Measurements from ENCODE around the gene ACBD4. TPM values are rescaled to one million over a fixed set of nuclear protein-coding genes. Genes with fewer than 3 reads are reported as not detected.

ACBD4 gene
- total RNA-seq, 1 experiment from 2014 or later = 7.7 TPM

DNA sequence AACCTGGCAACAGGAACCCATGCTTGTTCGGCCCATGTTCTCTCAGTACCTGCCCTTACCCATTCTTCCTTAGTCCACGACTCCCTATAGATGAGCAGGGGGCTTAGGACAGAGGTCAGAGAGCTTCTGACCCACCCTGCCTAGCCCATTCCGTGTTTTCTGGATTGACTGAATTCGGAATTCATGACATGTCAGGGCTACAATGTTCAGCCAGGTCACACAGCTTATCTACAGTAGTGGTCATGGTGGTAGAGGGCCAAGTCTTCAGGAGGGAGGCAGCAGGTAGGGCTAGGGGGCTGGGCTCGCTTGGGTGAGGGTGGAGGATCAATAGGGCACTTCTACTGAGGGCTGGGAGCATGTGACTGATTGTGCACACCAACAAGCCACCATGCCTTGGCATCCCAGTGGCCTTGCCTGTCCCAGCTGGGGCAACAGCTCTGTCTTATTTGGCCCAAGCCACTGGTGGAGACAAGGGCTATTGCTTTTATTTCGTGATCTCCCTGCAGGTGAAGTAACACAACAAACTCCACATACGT lies 29.3 kb downstream of the ACBD4 start:
- no peaks in the 10 kb centered on the region for H3K9me3 ChIP-seq (ENCODE audit: control insufficient read depth, insufficient read depth, low read depth, low read length)
- ATAC-seq = no peak
- no TSS peak for BruUV-seq (replicated peaks)
- H3K4me1 ChIP-seq (ENCODE audit: control insufficient read depth, insufficient read depth, low read length) = peaks cover 7% of the 10 kb centered on the region; the same call in 1 of the 2 replicates
- H3K36me3 ChIP-seq (ENCODE audit: control insufficient read depth, insufficient read depth, low read length) = peaks cover 8% of the 10 kb centered on the region; the same call in 1 of the 2 replicates
- H3K4me3 ChIP-seq (ENCODE audit: low read depth in 2 of 2, low read length in 2 of 2) = no peak overlapping the region
- DNase-seq (ENCODE audit: low read depth, low spot score) = no peak
- intact Hi-C loops (cut with micrococcal nuclease; ENCODE audit: unreplicated experiment) = no loop called here
- ChIA-PET POLR2A (interaction anchor here (0.9 kb wide), 1 partner anchor 15 kb away, joined by 3 read pairs; no protein-coding TSS in a partner anchor), CTCF (no interaction called here)
- in situ Hi-C loops (cut with HindIII; ENCODE audit: low pct_unique_long_range_greater_than_20kb, low sequenced_read_pairs) = no loop called here
- TF ChIP-seq POLR2AphosphoS5 (IDR thresholded peaks at IDR 0.05; ENCODE audit: low read depth, low read length) (no peak), CTCF (IDR thresholded peaks at IDR 0.05) (no peak), REST (IDR thresholded peaks at IDR 0.05; ENCODE audit: insufficient read depth in 1 of 2, low read depth in 2 of 2, low read length in 1 of 2) (no peak), TCF7L2 (IDR thresholded peaks at IDR 0.05; ENCODE audit: low read depth, low read length) (no peak), SIN3A (IDR thresholded peaks at IDR 0.05; ENCODE audit: borderline replicate concordance, insufficient read depth, low read depth, low read length) (no peak)
- no peak overlapping the region for H3K27ac ChIP-seq (ENCODE audit: low read length)
- H3K27me3 ChIP-seq (ENCODE audit: control insufficient read depth, insufficient read depth, low read length) = no peaks in the 10 kb centered on the region

- peaks cover 33% of the 10 kb centered on the region for H3K4me1 ChIP-seq (ENCODE audit: control insufficient read depth, insufficient read depth, low read length)
- ChIA-PET POLR2A (no interaction called here), CTCF (interaction anchor here (0.5 kb wide), 1 partner anchor 21 kb away, joined by 7 read pairs; the partner anchor contains the start of gene HEXIM1)
- in situ Hi-C loops (cut with HindIII; ENCODE audit: low pct_unique_long_range_greater_than_20kb, low sequenced_read_pairs) = no loop called here
- DNase-seq (ENCODE audit: low read depth, low spot score) (no peak), ATAC-seq (no peak)
- BruUV-seq (replicated peaks) = no TSS peak
- intact Hi-C loops (cut with micrococcal nuclease; ENCODE audit: unreplicated experiment) = no loop called here
- H3K9me3 ChIP-seq (ENCODE audit: control insufficient read depth, insufficient read depth, low read depth, low read length) = no peaks in the 10 kb centered on the region
- no peaks in the 10 kb centered on the region for H3K36me3 ChIP-seq (ENCODE audit: control insufficient read depth, insufficient read depth, low read length)
- TF ChIP-seq SIN3A (IDR thresholded peaks at IDR 0.05; ENCODE audit: borderline replicate concordance, insufficient read depth, low read depth, low read length) (no peak), CTCF (IDR thresholded peaks at IDR 0.05) (no peak), REST (IDR thresholded peaks at IDR 0.05; ENCODE audit: insufficient read depth in 1 of 2, low read depth in 2 of 2, low read length in 1 of 2) (no peak), POLR2AphosphoS5 (IDR thresholded peaks at IDR 0.05; ENCODE audit: low read depth, low read length) (no peak), TCF7L2 (IDR thresholded peaks at IDR 0.05; ENCODE audit: low read depth, low read length) (no peak)
- H3K27ac ChIP-seq (ENCODE audit: low read length) = no peak overlapping the region; the same call in 1 of the 2 replicates
- H3K27me3 ChIP-seq (ENCODE audit: control insufficient read depth, insufficient read depth, low read length) = no peaks in the 10 kb centered on the region
- H3K4me3 ChIP-seq (ENCODE audit: low read depth in 2 of 2, low read length in 2 of 2) = no peak overlapping the region
These were observed 33.7 kb downstream of the ACBD4 start for GRCh38 chr17:45168991-45169752.

Data from Panc1 (cell line).